ENCODE results near the gene PCYT1B. TPM values are rescaled to one million over a fixed set of nuclear protein-coding genes. Genes with fewer than 3 reads are reported as not detected.

Gene PCYT1B
- total RNA-seq, 2 donors from 2014 or later = 1.3 to 3.0 TPM

DNA sequence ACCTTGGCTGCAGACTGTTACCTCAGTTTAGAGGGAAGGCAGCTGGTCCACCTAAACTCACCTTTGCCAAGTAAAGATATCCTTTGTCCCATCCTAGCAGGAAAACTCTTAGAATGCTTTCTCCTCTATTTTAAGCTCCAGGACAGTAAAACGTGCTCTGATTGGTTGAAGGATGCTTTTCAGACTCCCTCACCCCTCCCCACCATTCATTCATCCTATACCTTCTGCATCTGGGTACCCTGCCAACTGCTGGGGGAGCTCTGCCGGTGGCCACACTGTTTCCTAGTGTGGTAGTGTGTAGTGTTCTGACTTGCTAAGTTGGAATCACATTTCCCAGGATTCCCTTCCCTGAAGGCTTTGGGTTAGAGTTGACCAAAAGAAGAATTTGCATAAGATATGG is 26.3 kb upstream of the PCYT1B start:
- H3K27ac ChIP-seq = peak overlapping the region in 2 of 4 donors; percentile 55 to 57
- intact Hi-C loops (cut with DNase I) = no loop called here
- no peaks in the 10 kb centered on the region for H3K9me3 ChIP-seq
- no peaks in the 10 kb centered on the region for H3K27me3 ChIP-seq
- WGBS, 2 donors = 27 to 29% methylated on average over 2 of the region's 2 CpGs
- peaks cover 8% of the 10 kb centered on the region for H3K4me1 ChIP-seq
- TF ChIP-seq POLR2A (IDR thresholded peaks at IDR 0.05) = no peak
- TF ChIP-seq, protein P1, sequence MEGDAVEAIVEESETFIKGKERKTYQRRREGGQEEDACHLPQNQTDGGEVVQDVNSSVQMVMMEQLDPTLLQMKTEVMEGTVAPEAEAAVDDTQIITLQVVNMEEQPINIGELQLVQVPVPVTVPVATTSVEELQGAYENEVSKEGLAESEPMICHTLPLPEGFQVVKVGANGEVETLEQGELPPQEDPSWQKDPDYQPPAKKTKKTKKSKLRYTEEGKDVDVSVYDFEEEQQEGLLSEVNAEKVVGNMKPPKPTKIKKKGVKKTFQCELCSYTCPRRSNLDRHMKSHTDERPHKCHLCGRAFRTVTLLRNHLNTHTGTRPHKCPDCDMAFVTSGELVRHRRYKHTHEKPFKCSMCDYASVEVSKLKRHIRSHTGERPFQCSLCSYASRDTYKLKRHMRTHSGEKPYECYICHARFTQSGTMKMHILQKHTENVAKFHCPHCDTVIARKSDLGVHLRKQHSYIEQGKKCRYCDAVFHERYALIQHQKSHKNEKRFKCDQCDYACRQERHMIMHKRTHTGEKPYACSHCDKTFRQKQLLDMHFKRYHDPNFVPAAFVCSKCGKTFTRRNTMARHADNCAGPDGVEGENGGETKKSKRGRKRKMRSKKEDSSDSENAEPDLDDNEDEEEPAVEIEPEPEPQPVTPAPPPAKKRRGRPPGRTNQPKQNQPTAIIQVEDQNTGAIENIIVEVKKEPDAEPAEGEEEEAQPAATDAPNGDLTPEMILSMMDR (IDR thresholded peaks at IDR 0.05) = no peak
- DNase-seq = no peak
- no peak for ATAC-seq
- H3K4me3 ChIP-seq = no peak overlapping the region
- H3K36me3 ChIP-seq (replicated peaks in 1 of 2; ENCODE audit: insufficient read depth in 1 of 2, low read depth in 2 of 2) = no peaks in the 10 kb centered on the region

DNA sequence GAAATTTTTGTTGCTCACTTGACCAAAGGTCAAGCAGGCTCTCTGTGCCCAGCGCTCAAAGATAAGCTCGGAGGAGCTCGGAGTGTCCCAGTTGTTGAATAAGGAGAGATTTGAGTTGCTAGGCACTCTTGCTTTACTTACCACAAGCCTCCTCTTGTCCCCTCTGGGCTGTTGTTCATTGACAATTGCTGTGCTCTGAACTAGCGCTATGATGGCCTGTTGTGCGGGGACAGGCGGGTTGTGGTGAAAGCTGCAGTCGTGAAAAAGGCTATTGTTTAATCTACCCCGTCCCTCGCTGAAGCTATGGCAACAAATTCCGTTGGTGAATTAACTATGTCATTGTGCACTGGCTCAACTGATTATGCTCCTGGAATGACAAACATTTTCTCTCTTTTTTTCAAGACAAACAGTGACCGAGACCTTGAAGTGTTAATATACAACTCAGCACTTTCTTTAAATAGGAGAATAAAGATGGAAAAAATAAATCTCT is 25.6 kb upstream of the PCYT1B start:
- H3K4me1 ChIP-seq = peaks cover 8% of the 10 kb centered on the region
- peak in 3 of 4 donors; percentile 7 to 13 (median 12) for DNase-seq

DNA sequence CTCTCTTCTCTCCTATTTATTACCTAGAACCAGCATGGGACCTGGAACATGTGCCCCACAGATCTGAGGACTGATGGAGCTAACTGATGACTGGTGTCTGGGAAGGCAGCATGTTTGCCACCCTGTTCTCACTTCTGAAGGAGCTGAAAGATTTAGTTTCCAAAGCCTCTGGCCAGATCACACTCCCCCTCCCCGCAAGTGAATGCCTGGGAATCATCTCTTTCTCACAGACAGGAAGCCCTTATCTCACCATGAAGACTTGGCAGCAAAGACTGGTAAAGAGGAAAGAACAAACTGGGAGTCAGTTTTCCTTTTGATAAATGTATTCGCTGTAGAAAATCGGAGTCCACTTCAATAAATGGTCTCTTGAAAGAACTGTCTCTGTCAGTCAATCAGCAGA is 21.0 kb upstream of the PCYT1B start:
- intact Hi-C loops (cut with DNase I) = no loop called here
- Histone ChIP-seq H3K27me3 (no peaks in the 10 kb centered on the region), H3K4me1 (peaks cover under 1% of the 10 kb centered on the region), H3K4me3 (no peak overlapping the region), H3K9me3 (no peaks in the 10 kb centered on the region), H3K36me3 (replicated peaks in 1 of 2; ENCODE audit: insufficient read depth in 1 of 2, low read depth in 2 of 2) (no peaks in the 10 kb centered on the region), H3K27ac (no peak overlapping the region)
- DNase-seq (no peak), ATAC-seq (no peak)
- 10 to 12% methylated on average over 3 of the region's 3 CpGs for WGBS, 2 donors
- TF ChIP-seq POLR2A (IDR thresholded peaks at IDR 0.05) = no peak
- TF ChIP-seq, protein P1 (IDR thresholded peaks at IDR 0.05) = no peak

More for the DNA sequence above, 25.6 kb upstream of the PCYT1B start:
- peak; percentile 76 for ATAC-seq
- 2 to 6% methylated on average over 6 to 11 of the region's 11 CpGs for WGBS, 2 donors
- H3K4me3 ChIP-seq = no peak overlapping the region
- no peaks in the 10 kb centered on the region for H3K27me3 ChIP-seq
- intact Hi-C loops (cut with DNase I) = no loop called here
- peak overlapping the region in 3 of 4 donors; percentile 9 to 57 (median 55) for H3K27ac ChIP-seq
- H3K9me3 ChIP-seq = no peaks in the 10 kb centered on the region
- TF ChIP-seq, protein P1 (IDR thresholded peaks at IDR 0.05) = no peak
- TF ChIP-seq POLR2A (IDR thresholded peaks at IDR 0.05) = no peak
- no peaks in the 10 kb centered on the region for H3K36me3 ChIP-seq (replicated peaks in 1 of 2; ENCODE audit: insufficient read depth in 1 of 2, low read depth in 2 of 2)

DNA sequence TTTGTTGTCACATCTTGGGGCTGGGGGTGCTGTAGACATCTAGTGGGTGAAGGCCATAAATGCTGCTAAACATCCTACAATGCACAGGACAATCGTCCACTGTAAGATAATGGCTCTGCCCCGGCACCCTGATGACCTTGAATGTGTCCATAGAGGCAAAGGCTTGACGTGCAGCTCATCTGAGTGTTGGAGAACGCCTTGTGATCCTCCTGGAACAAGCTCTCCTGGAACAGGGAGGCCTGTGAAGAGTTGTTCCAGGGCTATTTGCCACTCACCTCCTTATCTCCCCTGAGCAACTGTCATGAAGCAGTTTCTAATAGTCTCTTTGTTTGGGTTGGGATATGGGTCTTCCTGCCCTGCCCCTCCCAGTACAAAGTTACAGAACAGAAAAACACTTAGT is 15.2 kb upstream of the PCYT1B start:
- 38 to 40% methylated on average over 1 to 3 of the region's 4 CpGs for WGBS, 2 donors
- H3K4me1 ChIP-seq = no peaks in the 10 kb centered on the region

DNA sequence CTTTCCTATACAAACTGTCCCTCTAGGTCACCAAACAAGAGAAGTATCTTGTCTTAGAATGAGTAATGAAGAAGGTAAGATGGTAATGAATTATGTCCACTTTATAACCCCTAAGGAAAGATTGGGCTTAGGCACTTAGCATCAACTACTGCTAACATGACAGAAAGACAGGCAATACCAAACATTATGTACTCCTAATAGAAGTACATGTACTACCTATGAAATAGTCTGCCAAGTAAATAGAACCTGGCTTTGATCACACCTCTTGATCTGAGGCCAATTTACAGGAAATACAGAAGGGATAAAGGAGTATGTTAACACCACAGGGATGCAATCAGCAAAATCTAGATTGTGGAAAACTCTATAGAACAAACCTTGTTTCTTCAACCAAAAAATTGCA is 14.1 kb upstream of the PCYT1B start:
- no peaks in the 10 kb centered on the region for H3K4me1 ChIP-seq
- TF ChIP-seq, protein P1 (IDR thresholded peaks at IDR 0.05) = no peak
- no peak for TF ChIP-seq POLR2A (IDR thresholded peaks at IDR 0.05)
- H3K9me3 ChIP-seq = no peaks in the 10 kb centered on the region
- H3K4me3 ChIP-seq = no peak overlapping the region
- intact Hi-C loops (cut with DNase I) = no loop called here
- no peak for DNase-seq
- ATAC-seq = no peak
- no peaks in the 10 kb centered on the region for H3K36me3 ChIP-seq (replicated peaks in 1 of 2; ENCODE audit: insufficient read depth in 1 of 2, low read depth in 2 of 2)
- H3K27ac ChIP-seq = no peak overlapping the region
- H3K27me3 ChIP-seq = no peaks in the 10 kb centered on the region

More for the DNA sequence above, 15.2 kb upstream of the PCYT1B start:
- DNase-seq (no peak), ATAC-seq (no peak)
- H3K4me3 ChIP-seq = no peak overlapping the region
- no peaks in the 10 kb centered on the region for H3K36me3 ChIP-seq (replicated peaks in 1 of 2; ENCODE audit: insufficient read depth in 1 of 2, low read depth in 2 of 2)
- no peak for TF ChIP-seq POLR2A (IDR thresholded peaks at IDR 0.05)
- TF ChIP-seq, protein P1 (IDR thresholded peaks at IDR 0.05) = no peak
- intact Hi-C loops (cut with DNase I) = no loop called here
- no peaks in the 10 kb centered on the region for H3K9me3 ChIP-seq
- no peak overlapping the region for H3K27ac ChIP-seq
- H3K27me3 ChIP-seq = no peaks in the 10 kb centered on the region
